NCI-H526 treated with DMSO at 0.1 percent for 48 hours (cell line): ENCODE data around the gene PLAU.
"Not testable (repeated sequence)": the region's sequence is repeated elsewhere in the genome, so short reads cannot be mapped to it uniquely, and the experiment has no call there.

Experiments used
- DNase-seq: peaks from one replicate; lab custom pipeline; 2025; lab: John Stamatoyannopoulos, UW

The PLAU gene

DNA sequence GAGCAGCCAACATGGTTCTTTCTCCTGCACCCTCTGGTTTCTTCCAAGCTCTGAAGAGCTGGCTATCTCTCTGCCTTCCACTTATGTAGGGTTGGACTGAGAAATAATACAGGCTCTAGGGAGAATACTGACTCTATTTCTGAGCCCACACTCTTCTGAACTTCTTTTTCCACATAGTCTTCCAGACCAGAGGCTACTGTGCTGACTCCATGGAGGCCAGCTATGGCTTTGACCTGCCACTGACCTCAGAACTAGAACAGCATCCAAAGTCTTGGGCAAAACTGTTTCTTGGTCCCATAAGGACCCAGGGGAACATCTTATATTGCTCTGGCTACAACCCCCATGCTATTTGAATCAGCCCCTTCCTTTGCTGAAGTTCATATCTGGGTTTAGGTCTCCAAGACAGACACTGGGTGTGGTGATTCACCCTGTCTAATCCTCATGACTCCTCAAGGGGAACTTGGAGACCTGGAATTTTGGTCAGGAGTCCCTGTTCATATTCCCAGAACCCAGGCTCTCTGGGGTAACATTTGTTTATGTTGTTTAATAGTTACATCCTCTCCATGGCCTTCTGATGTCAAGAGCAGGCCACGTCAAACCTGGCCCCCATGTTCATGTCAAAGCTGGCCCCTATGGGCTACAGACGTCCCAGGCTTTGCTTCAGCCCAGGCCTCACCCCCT, 12.1 kb upstream of the PLAU start:
- DNase-seq: no peak

- no peak for DNase-seq
These were observed 11.5 kb upstream of the PLAU start for GRCh38 chr10:73899423-73899822.

DNA sequence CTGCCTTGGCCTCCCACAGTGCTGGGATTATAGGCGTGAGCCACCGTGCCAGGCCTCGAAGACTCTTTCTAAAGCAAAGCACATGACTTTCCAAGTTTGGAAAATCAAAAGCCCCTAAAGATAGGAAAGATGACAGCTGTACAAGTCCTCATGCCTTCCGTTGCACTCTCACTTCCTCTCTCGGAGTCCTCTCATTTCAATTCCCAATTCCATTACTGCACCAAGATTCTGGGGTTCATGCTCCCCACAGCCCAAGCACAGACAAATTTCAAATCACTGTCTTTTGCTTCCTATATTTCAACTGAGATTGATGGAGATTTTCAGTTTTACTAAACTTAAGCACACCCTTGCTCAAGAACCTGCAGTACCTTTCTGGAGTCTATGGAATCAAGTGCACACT, 10.9 kb upstream of the PLAU start:
- no peak for DNase-seq

DNA sequence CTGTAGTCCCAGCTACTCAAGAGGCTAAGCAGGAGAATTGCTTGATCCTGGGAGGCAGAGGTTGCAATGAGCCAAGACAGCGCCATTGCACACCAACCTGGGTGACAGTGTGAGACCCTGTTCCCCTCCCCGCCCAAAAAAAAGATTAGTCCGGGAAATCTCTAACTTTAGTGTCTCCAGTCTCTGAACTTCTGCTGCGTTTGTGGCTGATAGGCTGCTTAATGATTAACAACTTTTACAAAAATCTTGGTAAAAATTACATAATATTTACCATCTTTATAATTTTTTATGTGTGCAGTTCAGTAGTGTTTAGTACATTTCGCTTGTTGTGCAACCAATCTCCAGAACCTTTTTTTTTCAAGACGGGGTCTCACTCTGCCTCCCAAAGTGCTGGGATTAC, 9.7 kb upstream of the PLAU start:
- DNase-seq: no peak

- no peak for DNase-seq
These were observed 8.6 kb upstream of the PLAU start for GRCh38 chr10:73902351-73902750.

DNA sequence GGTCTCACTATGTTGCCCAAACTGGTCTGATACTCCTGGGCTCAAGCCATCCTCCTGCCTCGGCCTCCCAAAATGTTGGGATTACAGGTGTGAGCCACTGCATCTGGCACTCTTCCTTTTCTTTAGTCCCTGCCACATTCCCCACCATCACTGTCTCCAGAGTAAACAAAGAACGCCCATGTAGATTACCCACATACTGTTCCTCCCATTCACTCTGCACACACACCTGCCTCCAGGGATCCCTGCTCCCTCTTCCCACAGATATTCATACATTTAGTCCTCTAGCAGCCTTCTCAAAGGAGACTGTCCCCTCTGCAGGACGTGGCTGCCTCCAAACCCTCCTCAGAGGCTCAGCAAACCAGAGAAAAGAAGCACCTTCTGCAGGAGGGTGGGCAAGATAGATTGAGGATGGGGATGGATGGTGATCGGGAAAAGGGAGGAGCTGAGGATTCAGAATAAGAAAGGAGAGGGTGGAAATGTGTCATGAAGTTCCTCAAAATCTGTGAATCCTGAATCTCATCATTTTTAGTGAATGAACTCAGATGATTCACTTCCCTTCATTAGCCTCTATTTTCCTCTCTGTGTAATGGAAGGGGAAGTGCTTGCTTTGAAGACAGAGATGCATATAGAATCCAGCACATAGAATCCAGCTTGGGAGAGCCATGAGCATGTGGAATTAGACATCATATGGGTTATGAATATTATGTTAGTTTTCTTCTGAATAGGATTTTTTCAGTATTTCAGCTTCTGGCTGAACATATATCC, 5.5 kb upstream of the PLAU start:
- no peak for DNase-seq

GRCh38 chr10:73906524-73907447, 4.1 kb upstream of the PLAU start:
- DNase-seq: no peak

DNA sequence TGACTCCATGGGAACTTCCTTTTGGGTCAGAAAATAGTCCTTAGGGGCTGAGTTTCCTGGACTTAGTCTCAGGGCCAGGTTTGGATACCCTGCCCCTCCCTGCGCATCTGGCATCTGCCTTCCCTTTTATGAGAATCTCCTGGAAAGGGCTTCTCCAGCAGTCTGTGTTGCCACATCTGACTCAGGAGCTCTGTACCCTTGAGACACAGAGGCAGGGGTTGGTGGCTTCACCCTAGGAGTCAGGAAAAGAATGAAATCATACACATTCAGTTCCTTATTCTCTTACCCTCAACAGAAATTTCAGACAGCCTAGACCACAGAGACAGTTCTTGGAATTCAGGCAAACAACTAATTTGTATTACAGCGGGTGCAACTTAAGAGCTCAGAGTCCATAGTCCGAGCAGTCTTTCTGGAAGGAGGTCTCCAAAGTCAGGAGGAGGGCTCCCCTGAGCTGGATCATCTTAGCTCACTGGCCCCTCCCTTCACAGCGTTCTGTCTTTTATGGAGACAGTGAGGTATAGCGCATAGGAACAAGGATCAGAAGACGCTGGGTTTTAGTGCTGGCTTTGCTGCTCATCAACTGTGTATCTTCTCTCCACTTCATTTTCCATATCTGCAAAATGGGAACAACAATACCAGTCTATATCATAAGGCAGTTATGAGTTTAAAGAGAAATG, 3.0 kb upstream of the PLAU start:
- DNase-seq: no peak

GRCh38 chr10:73908853-73909539, 1.9 kb upstream of the PLAU start:
- DNase-seq: no peak

- no peak for DNase-seq
These were observed 1.3 kb upstream of the PLAU start for GRCh38 chr10:73909540-73910115.

- no peak for DNase-seq
These were observed 550 bp upstream of the PLAU start for GRCh38 chr10:73910401-73910763.

- no peak for DNase-seq
These were observed 647 bp downstream of the PLAU start for GRCh38 chr10:73911553-73912004.

- DNase-seq: no peak
These were observed 3.1 kb downstream of the PLAU start for GRCh38 chr10:73914036-73914435.

- DNase-seq: no peak
These were observed 4.4 kb downstream of the PLAU start for GRCh38 chr10:73915206-73915851.

DNA sequence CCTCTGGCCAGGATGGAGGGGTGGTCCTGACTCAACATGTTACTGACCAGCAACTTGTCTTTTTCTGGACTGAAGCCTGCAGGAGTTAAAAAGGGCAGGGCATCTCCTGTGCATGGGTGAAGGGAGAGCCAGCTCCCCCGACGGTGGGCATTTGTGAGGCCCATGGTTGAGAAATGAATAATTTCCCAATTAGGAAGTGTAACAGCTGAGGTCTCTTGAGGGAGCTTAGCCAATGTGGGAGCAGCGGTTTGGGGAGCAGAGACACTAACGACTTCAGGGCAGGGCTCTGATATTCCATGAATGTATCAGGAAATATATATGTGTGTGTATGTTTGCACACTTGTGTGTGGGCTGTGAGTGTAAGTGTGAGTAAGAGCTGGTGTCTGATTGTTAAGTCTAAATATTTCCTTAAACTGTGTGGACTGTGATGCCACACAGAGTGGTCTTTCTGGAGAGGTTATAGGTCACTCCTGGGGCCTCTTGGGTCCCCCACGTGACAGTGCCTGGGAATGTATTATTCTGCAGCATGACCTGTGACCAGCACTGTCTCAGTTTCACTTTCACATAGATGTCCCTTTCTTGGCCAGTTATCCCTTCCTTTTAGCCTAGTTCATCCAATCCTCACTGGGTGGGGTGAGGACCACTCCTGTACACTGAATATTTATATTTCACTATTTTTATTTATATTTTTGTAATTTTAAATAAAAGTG, 6.0 kb downstream of the PLAU start:
- no peak for DNase-seq

DNA sequence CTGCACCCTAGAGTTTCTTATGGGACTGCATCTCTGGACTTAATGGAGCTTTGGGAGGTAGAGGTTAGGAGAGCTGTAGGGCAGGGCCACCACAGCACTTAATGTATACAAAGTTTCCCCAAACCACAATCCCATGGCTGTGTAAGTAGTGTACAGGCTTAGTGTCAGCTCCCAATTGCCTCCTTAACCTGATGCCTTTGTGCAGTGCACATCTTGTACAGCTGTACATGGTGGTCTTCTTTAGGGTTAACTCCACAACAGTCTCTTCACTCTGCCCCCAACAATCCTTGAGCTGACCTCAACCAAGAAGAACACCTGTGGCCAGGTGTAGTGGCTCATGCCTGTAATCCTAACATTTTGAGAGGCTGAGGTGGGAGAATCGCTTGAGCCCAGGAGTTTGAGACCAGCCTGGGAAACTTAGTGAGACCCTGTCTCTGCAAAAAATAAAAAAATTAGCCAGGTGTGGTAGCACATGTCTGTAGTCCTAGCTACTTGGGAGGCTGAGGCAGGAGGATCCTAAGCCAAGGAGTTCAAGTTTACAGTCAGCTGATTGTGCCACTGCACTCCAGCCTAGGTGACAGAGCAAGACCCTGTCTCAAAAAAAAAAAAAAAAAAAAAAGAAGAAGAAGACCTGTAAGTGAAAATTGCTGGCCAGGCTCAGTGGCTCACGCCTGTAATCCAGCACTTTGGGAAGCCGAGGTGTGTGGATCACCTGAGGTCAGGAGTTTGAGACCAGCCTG, 6.8 kb downstream of the PLAU start:
- no peak for DNase-seq

DNA sequence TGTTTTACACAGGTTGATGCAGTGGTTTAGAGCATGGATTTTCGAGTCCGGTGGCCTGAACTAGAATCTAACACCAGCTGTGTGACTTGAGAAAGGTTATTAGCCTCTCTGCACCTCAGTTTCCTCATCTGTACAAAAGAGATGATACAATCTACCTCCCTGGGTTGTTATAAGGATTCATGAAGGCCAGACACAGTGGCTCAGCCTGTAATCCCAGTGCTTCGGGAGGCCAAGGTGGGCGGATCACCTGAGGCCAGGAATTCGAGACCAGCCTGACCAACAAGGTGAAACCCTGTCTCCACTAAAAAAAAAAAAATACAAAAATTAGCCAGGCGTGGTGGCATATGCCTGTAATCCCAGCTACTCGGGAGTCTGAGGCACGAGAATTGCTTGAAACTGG, 8.5 kb downstream of the PLAU start:
- DNase-seq: not testable (repeated sequence)

GRCh38 chr10:73920089-73920488, 9.2 kb downstream of the PLAU start:
- DNase-seq: no peak
